Activated T-helper 1 cell treated with anti-CD3 and anti-CD28 coated beads, Interleukin-12 subunit alpha, Interleukin-12 subunit beta, Interleukin-2, Interleukin-4 antibody, amounts not matched to agents 30 ng/mL and 10 ng/mL and 1 ng/mL, durations not matched to agents 14 hours and 24 hours and 36 hours (primary cell): Measurements from ENCODE around the gene C1orf116. TPM values are rescaled to one million over a fixed set of nuclear protein-coding genes. Genes with fewer than 3 reads are reported as not detected.

ENCODE experiments used
- DNase-seq: peaks from one replicate; pipeline ENCODE4 v3.0.0; 2021; ENCODE audit warnings: low spot score
- H3K27ac Mint-ChIP-seq: one replicate; pipeline ENCODE4 v1.8.0; 2021; ENCODE audit warnings: mild to moderate bottlenecking, mixed read lengths
- H3K27me3 Mint-ChIP-seq: one replicate; pipeline ENCODE4 v1.8.0; 2022; ENCODE audit warnings: mild to moderate bottlenecking, moderate library complexity, mixed read lengths; ENCODE audit not compliant: insufficient read depth
- H3K36me3 Mint-ChIP-seq: one replicate; pipeline ENCODE4 v1.8.0; 2021; ENCODE audit warnings: low read depth, mixed read lengths
- H3K4me1 Mint-ChIP-seq: one replicate; pipeline ENCODE4 v1.8.0; 2021; ENCODE audit warnings: low read depth, mixed read lengths
- H3K4me3 Mint-ChIP-seq: one replicate; pipeline ENCODE4 v1.8.0; 2021; ENCODE audit warnings: mild to moderate bottlenecking, moderate library complexity, mixed read lengths
- H3K9me3 Mint-ChIP-seq: one replicate; pipeline ENCODE4 v1.8.0; 2021; ENCODE audit warnings: mixed read lengths
- intact Hi-C: fragments of 100-400 bp; cut with micrococcal nuclease; formaldehyde crosslinking; loops from one replicate; pipeline ENCODE4 v1.15.1; 2024
- total RNA-seq: library from RNA; stranded (reverse); gene quantifications from 2 replicates; pipeline ENCODE4 v1.2.3, GENCODE V29; 2022

C1orf116 gene
- total RNA-seq, 1 donor from 2014 or later = not detected

DNA sequence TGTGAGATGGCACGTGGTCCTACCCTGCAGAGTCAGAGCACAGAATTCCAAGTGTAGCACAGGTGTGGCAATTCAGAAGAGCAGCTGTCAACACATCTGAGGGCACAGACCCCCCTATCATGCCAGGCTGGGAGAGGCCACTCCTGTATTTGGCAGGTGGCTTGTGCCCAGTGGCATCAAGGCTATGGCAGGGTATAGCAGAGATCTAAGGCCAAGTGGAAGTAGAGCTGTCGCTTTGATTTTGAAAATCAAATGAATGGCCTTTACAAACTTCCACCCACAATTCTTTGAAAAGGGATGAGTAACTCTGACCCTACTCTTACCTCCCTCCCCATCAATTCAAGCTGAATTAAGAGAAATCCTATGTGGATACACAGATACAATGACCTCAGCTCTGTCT, 13.4 kb downstream of the C1orf116 start:
- intact Hi-C loops = no loop called here
- H3K27me3 Mint-ChIP-seq = peaks cover 11% of the 10 kb centered on the region
- no peaks in the 10 kb centered on the region for H3K9me3 Mint-ChIP-seq
- H3K4me3 Mint-ChIP-seq = no peak overlapping the region
- H3K27ac Mint-ChIP-seq = no peak overlapping the region
- DNase-seq = no peak
- H3K4me1 Mint-ChIP-seq = no peaks in the 10 kb centered on the region
- no peaks in the 10 kb centered on the region for H3K36me3 Mint-ChIP-seq

DNA sequence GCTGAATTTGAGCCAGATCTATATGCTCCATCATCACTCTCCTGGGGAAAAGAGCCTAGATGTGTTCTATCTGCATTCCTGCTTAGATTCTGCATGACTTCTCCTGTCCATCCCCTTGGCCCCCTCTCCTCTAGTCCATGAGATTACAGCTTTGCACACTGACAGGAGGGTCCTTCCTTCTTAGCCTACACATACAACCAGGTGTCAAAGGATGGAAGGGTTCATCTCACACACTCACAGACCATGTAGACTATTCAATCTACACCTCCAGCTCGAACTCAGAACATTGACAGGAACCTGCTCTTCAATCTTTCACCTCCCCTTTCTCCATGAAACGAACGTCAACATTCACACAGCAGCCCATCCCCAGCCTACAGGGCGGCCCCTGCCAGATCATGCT, 13.8 kb downstream of the C1orf116 start:
- no peaks in the 10 kb centered on the region for H3K9me3 Mint-ChIP-seq
- no peak overlapping the region for H3K4me3 Mint-ChIP-seq
- intact Hi-C loops = no loop called here
- no peaks in the 10 kb centered on the region for H3K36me3 Mint-ChIP-seq
- no peak overlapping the region for H3K27ac Mint-ChIP-seq
- no peaks in the 10 kb centered on the region for H3K4me1 Mint-ChIP-seq
- H3K27me3 Mint-ChIP-seq = peaks cover 15% of the 10 kb centered on the region
- DNase-seq = no peak

DNA sequence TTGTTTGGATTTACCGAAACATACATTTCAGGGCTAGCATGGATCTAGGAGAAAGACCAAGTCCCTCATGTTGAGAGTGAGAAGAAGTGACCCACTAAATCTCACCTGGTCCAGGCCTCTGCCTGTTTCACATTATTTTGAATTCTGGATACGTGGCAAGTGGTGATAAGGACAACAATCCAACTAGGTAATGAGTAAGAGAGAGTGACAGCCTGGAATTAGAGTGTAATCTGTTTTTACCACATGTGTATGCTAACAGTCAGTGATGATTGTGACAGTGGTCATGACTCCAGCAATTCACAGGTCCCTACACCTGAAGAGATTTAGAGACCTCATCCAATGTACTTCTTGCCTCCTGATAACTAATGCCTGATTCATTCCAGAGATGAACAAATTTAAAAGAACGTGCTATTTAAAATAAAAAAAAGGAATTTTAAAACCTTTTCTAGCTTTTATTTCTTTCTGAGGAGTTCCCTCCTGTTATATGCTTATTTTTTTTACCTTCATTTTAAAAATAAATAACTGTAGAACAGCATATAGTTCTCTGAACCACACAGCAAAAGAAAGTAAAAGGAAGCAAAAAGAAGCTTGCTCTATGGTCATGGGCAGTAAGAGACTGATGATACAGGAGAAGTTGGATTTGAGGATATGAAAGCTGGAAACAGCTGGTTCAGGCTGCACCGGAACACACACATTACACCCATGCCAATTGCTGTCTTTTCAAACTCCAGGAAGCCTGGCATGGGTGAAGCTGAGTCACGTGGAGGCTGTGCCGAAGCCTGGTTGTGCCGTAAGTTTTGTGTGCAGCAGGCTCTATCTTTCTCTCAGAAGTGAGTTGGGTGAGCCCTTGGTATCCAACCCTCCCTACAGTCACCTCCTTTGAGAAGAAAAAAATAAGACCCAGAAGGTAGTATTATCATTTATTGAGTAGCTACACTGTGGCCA, 14.7 kb downstream of the C1orf116 start:
- intact Hi-C loops = no loop called here
- Mint-ChIP-seq H3K9me3 (no peaks in the 10 kb centered on the region), H3K27ac (no peak overlapping the region), H3K27me3 (peaks cover 20% of the 10 kb centered on the region), H3K36me3 (no peaks in the 10 kb centered on the region), H3K4me3 (no peak overlapping the region), H3K4me1 (no peaks in the 10 kb centered on the region)
- no peak for DNase-seq

DNA sequence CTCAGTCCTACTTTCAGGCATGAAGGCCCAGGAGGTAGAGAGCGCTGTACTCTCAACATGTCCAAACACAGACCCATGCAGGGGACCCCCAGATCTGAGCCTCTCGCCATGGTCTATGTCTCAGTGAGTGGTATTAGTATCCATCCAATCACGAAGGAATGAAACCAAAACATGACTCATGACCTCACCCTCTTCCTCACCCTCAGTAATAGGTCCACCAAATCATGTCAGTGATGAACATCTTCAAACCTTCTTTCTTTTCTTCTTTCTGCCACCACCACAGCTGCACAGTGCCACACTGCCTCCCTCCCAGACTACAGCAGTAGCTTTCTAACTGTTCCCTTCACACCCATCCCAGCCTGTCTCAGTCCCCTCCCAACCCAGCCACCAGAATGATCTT, 16.8 kb downstream of the C1orf116 start:
- intact Hi-C loops = no loop called here
- DNase-seq = no peak
- peaks cover 24% of the 10 kb centered on the region for H3K27me3 Mint-ChIP-seq
- H3K4me1 Mint-ChIP-seq = no peaks in the 10 kb centered on the region
- no peaks in the 10 kb centered on the region for H3K9me3 Mint-ChIP-seq
- no peaks in the 10 kb centered on the region for H3K36me3 Mint-ChIP-seq
- no peak overlapping the region for H3K27ac Mint-ChIP-seq
- no peak overlapping the region for H3K4me3 Mint-ChIP-seq

DNA sequence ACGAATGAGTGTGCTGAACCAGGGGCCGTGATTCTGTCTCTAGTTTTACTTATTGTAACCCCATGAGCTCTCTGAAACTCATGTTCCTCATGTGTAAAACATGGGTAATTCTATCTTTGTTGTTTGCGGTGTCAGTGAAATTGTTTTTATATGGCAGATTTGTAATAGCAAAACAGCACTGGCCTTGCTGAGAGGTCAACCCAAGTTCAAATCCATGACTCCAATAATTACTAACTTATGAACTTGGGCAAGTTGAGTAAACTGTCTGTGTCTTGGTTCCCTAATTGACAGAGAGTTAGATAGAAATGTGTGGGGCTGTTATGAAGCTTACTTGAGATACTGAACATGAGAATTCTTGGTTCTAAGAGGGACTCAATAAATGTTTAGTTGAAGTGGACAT, 17.8 kb downstream of the C1orf116 start:
- Mint-ChIP-seq H3K4me1 (no peaks in the 10 kb centered on the region), H3K27ac (no peak overlapping the region), H3K4me3 (no peak overlapping the region), H3K9me3 (no peaks in the 10 kb centered on the region), H3K36me3 (no peaks in the 10 kb centered on the region), H3K27me3 (peaks cover 27% of the 10 kb centered on the region)
- DNase-seq = no peak
- intact Hi-C loops = no loop called here

DNA sequence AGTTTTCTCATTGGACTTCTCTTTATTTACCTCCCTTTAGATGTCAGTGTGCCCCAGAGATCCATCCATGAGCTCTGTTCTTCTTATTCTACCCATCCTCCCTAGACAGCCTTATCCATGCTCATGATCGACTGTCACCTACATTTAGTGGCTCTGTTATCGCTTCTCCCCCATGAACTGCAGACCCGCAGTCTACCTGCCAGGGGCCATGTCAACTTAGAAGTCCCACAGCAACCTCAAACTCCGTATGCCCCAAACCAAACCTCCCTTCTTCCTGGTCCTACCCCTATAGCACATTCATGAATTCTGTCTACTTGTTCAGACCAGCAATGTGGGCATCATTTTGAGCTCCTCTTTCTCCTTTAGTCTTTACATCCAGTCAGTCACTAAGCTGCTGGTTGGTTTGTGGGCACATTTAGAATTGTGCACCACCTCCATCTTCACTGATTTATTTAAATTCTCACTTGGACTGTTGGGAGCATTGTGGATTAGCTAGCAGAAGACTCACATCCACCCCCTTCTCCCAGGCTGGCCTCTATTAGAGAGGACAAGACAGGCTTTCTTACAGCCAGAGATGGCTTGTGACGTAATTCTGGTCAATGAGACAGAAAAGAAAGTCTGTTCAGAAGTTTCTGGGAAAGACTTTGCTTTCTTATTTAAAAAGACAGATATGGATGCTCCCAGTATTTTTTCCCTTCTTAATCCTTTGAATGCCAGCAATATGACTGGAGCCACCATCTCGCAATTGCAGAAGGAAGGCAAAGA, 19.1 kb downstream of the C1orf116 start:
- intact Hi-C loops = no loop called here

DNA sequence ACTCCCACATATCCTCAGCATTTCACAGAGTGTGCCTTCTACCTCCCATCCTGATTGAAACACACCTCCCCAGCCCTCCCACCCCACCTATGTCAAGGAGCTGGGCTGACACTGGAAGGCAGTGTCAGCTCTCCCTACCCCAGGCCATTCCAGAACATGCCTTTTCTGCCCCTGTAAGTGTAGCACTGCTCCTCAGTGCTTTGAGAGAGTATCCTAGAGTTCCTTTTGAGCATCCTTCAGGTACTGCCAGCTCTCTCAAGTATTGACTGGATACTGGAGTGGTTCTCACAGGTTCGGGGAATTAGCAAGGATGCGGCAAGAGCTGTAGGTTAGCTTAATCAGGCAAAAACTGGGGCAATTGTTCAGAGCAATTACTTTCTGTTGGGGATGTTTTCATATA, 21.8 kb downstream of the C1orf116 start:
- no peak overlapping the region for H3K4me3 Mint-ChIP-seq

More for the DNA sequence above, 19.1 kb downstream of the C1orf116 start:
- DNase-seq = no peak
- Mint-ChIP-seq H3K4me1 (no peaks in the 10 kb centered on the region), H3K36me3 (no peaks in the 10 kb centered on the region), H3K4me3 (no peak overlapping the region), H3K27me3 (peaks cover 30% of the 10 kb centered on the region), H3K27ac (no peak overlapping the region), H3K9me3 (no peaks in the 10 kb centered on the region)

DNA sequence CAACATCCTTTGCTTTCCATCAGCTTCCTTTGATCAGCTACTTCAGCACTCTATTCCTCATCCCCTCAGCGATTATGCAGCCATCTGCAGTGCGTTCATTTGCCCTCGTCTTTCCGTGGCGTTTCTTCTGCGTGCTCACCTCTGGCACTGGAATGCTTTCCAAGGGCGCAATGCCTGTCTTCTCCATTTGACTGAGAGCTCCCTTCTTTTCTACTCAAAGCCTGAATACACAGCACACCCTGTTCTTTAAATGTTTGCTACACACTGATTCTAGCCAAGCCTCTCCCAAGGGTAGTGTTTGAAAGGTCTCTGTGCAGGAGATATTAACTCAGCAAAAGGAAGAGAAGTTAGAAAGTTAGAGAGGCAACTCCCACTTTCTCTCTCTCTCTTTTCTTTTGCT, 22.6 kb downstream of the C1orf116 start:
- H3K9me3 Mint-ChIP-seq = no peaks in the 10 kb centered on the region
- peaks cover 36% of the 10 kb centered on the region for H3K27me3 Mint-ChIP-seq
- no peaks in the 10 kb centered on the region for H3K36me3 Mint-ChIP-seq
- peaks cover 3% of the 10 kb centered on the region for H3K4me1 Mint-ChIP-seq
- H3K27ac Mint-ChIP-seq = no peak overlapping the region
- no peak overlapping the region for H3K4me3 Mint-ChIP-seq
- no peak for DNase-seq
- intact Hi-C loops = no loop called here

More for the DNA sequence above, 21.8 kb downstream of the C1orf116 start:
- no peak for DNase-seq
- Mint-ChIP-seq H3K4me1 (no peaks in the 10 kb centered on the region), H3K27me3 (peaks cover 29% of the 10 kb centered on the region), H3K27ac (no peak overlapping the region), H3K36me3 (no peaks in the 10 kb centered on the region), H3K9me3 (no peaks in the 10 kb centered on the region)
- intact Hi-C loops = no loop called here

DNA sequence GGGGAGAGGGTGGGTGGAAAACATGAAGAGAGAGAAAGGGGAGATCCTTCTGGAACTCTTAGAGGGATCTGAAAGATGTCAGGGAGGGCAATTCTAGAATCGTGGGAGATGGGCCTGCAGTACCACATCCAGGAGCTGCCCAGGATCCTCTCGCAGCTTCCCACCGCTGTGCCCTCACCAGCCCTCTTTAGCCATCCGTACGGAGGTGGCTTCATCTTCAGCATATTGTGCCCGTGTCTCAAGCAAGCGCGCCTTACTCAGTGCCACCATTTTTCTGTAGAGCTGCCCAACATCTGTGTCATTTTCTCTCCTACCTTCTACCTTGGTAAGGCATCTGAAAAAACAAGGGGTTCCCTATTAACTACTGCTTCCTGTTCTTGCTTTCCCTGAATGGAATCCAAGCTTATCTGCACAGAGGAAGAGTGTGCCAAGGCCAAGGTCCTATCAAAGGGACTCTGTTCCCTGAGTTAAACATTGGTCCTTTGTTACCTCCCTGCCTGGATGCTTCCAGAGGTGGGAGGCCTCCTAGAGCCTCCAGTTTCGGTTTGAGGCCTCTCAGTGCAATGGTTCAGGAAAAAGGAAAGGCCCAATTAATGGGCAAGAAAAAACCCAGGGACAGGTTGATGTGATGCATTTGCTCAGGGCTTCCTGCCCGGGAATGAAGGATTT, 23.2 kb downstream of the C1orf116 start:
- H3K36me3 Mint-ChIP-seq = no peaks in the 10 kb centered on the region
- intact Hi-C loops = no loop called here
- peaks cover 6% of the 10 kb centered on the region for H3K4me1 Mint-ChIP-seq
- peaks cover 37% of the 10 kb centered on the region for H3K27me3 Mint-ChIP-seq
- H3K4me3 Mint-ChIP-seq = no peak overlapping the region
- no peak overlapping the region for H3K27ac Mint-ChIP-seq
- DNase-seq = no peak
- H3K9me3 Mint-ChIP-seq = no peaks in the 10 kb centered on the region

DNA sequence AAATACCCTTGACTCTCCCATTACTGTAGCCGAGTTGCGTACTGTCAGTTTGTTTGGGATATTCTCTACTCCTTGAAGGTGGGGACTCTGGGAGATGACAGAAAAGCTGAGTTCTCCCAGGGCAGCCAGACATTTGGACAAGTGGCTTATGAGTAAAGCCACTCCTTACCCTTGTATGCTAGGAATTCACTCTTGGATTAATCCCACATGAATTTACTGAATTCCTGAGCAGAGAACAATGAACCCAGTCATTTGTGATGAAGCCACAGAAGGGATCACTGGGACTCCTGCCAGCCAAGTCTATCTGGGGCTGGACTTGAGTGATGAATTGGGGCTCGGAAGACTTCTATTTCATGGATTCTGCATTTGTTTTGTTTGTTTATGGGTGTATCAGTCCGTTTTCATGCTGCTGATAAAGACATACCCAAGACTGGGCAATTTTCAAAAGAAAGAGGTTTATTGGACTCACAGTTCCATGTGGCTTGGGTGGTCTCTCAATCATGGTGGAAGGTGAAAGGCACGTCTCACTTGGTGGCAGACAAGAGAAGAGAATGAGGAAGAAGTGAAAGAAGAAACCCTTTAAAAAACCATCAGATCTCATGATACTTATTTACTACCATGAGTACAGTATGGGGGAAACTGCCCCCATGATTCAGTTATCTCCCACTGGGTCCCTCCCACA, 25.1 kb downstream of the C1orf116 start:
- no peaks in the 10 kb centered on the region for H3K36me3 Mint-ChIP-seq
- no peak for DNase-seq
- no peaks in the 10 kb centered on the region for H3K9me3 Mint-ChIP-seq
- intact Hi-C loops = no loop called here
- H3K4me3 Mint-ChIP-seq = no peak overlapping the region
- H3K4me1 Mint-ChIP-seq = peaks cover 6% of the 10 kb centered on the region
- no peak overlapping the region for H3K27ac Mint-ChIP-seq
- peaks cover 28% of the 10 kb centered on the region for H3K27me3 Mint-ChIP-seq

DNA sequence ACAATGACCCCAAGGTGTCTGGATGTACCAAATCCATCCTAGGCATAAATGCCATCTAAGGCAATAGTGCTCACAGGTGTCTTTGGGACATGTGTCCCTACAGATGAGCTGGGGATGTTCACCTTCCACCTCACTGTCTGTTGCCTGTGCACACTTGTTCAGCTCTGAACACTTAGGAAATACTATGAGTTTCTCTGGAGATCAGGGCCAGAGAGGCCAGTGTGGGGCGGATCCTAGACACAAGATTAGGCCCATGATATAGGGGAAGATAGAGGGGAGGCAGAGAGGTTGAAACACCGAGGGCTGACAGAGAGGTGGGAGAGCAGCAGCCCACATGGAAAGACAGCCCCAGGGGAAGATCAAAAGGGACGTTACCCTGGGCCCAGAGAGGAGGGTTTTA, 25.6 kb downstream of the C1orf116 start:
- Mint-ChIP-seq H3K36me3 (no peaks in the 10 kb centered on the region), H3K27ac (no peak overlapping the region), H3K4me1 (peaks cover 6% of the 10 kb centered on the region), H3K27me3 (peaks cover 26% of the 10 kb centered on the region), H3K9me3 (no peaks in the 10 kb centered on the region), H3K4me3 (no peak overlapping the region)
- DNase-seq = no peak
- intact Hi-C loops = no loop called here

DNA sequence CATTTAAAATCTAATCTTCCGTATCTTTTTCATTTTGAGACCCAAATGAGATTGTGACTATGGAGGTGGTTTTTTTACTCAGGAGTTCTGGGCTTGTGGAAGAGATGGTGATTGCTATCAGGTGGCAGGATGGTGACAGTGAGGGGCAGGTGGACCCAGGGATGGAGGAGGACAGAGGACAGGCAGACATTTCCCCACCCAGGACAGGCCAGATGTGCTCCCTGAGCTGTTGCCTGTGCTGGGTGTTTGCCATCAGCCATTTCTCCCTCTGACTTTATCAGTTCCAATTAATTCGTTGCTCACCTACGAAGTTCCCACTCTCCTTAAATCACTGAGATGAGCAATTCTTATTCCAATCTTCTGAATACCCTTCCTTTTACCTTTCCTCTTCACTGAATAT, 26.5 kb downstream of the C1orf116 start:
- Mint-ChIP-seq H3K27ac (no peak overlapping the region), H3K4me3 (no peak overlapping the region), H3K4me1 (peaks cover 6% of the 10 kb centered on the region), H3K9me3 (no peaks in the 10 kb centered on the region), H3K36me3 (no peaks in the 10 kb centered on the region), H3K27me3 (peaks cover 26% of the 10 kb centered on the region)
- intact Hi-C loops = no loop called here
- no peak for DNase-seq
